GM23338 (cell line): ENCODE results near the gene ZPR1.

ENCODE experiments used
- CREB1 ChIP-seq: fragments of 250-450 bp; sonication (Bioruptor Pico); IDR thresholded peaks from 2 replicates; pipeline ENCODE4 v1.5.0; 2020; ENCODE audit warnings: low read depth, mild to moderate bottlenecking, moderate library complexity
- CTCF ChIP-seq, 2 experiments: fragments of 200-600 bp in 1 of 2; sonication (generic) in 1 of 2; conservative IDR thresholded peaks; 2 replicates each; pipeline versions ENCODE4 v1.5.1 to v1.6.1; 2016 to 2017; ENCODE audit warnings: antibody characterized with exemption in 2 of 2, low read depth in 2 of 2, mild to moderate bottlenecking in 2 of 2, moderate library complexity in 1 of 2
- EZH2 ChIP-seq: fragments of 200-600 bp; sonication (generic); IDR thresholded peaks from one replicate; pipeline ENCODE4 v1.8.0; 2017; ENCODE audit warnings: antibody characterized with exemption, mild to moderate bottlenecking, low read depth; ENCODE audit not compliant: unreplicated experiment
- POLR2AphosphoS5 ChIP-seq: IDR thresholded peaks from 2 replicates; pipeline ENCODE4 v1.6.1; 2016; ENCODE audit warnings: antibody characterized with exemption, low read depth

GRCh38 chr11:116775975-116776374 lies 11.8 kb downstream of the ZPR1 start:
- TF ChIP-seq CTCF (conservative IDR thresholded peaks at IDR 0.05; ENCODE audit: low read depth in 2 of 2), result no peak
- no peak for TF ChIP-seq EZH2
- TF ChIP-seq POLR2AphosphoS5, result no peak
- TF ChIP-seq CREB1 (CRISPR knock-in tag), result no peak
